IPS-18c (cell line): ENCODE measurements around the gene KAZN.
A peak's percentile ranks its signal among the peaks of the same experiment; 100 is the strongest.

Source experiments
- H3K4me3 ChIP-seq: 2 replicates; pipeline ENCODE4 v1.7.0; 2013; ENCODE audit warnings: low read depth, mild to moderate bottlenecking, low read length, moderate library complexity; ENCODE audit not compliant: insufficient read depth
- H3K9me3 ChIP-seq: one replicate; pipeline ENCODE4 v1.6.1; 2013; ENCODE audit warnings: mild to moderate bottlenecking, low read length, moderate library complexity; ENCODE audit not compliant: control insufficient read depth, insufficient read depth

The KAZN gene

GRCh38 chr1:15139654-15140350 lies 541.3 kb downstream of the KAZN start:
- no peak overlapping the region for H3K4me3 ChIP-seq
- H3K9me3 ChIP-seq: peaks cover 3% of the 10 kb centered on the region

GRCh38 chr1:15141935-15142539 lies 543.6 kb downstream of the KAZN start:
- H3K9me3 ChIP-seq: peaks cover 3% of the 10 kb centered on the region
- H3K4me3 ChIP-seq: no peak overlapping the region

- Histone ChIP-seq H3K4me3 (no peak overlapping the region), H3K9me3 (peaks cover 3% of the 10 kb centered on the region)
Measured at GRCh38 chr1:15145327-15145726, 546.8 kb downstream of the KAZN start.

GRCh38 chr1:15146142-15146680 lies 547.7 kb downstream of the KAZN start:
- H3K9me3 ChIP-seq: peaks cover 3% of the 10 kb centered on the region

GRCh38 chr1:15146971-15147376 lies 548.5 kb downstream of the KAZN start:
- Histone ChIP-seq H3K9me3 (peaks cover 3% of the 10 kb centered on the region), H3K4me3 (no peak overlapping the region)

More at GRCh38 chr1:15146142-15146680, 547.7 kb downstream of the KAZN start:
- H3K4me3 ChIP-seq: no peak overlapping the region

- Histone ChIP-seq H3K9me3 (no peaks in the 10 kb centered on the region), H3K4me3 (no peak overlapping the region)
Measured at GRCh38 chr1:15148004-15148403, 549.5 kb downstream of the KAZN start.

- Histone ChIP-seq H3K4me3 (no peak overlapping the region), H3K9me3 (no peaks in the 10 kb centered on the region)
Measured at GRCh38 chr1:15148475-15148874, 550.0 kb downstream of the KAZN start.

GRCh38 chr1:15148941-15149340 lies 550.5 kb downstream of the KAZN start:
- no peaks in the 10 kb centered on the region for H3K9me3 ChIP-seq
- H3K4me3 ChIP-seq: no peak overlapping the region

- Histone ChIP-seq H3K9me3 (no peaks in the 10 kb centered on the region), H3K4me3 (no peak overlapping the region)
Measured at GRCh38 chr1:15150376-15150775, 551.9 kb downstream of the KAZN start.

- Histone ChIP-seq H3K4me3 (no peak overlapping the region), H3K9me3 (no peaks in the 10 kb centered on the region)
Measured at GRCh38 chr1:15151377-15151806, 552.9 kb downstream of the KAZN start.

GRCh38 chr1:15151871-15152270 lies 553.4 kb downstream of the KAZN start:
- peak overlapping the region; percentile 92; the same call in 1 of the 2 replicates for H3K4me3 ChIP-seq
- no peaks in the 10 kb centered on the region for H3K9me3 ChIP-seq

- Histone ChIP-seq H3K9me3 (no peaks in the 10 kb centered on the region), H3K4me3 (peak overlapping the region; percentile 92)
Measured at GRCh38 chr1:15152318-15153183, 554.1 kb downstream of the KAZN start.

- no peaks in the 10 kb centered on the region for H3K9me3 ChIP-seq
- H3K4me3 ChIP-seq: peak within 1 kb of the TSS; percentile 92
Measured at GRCh38 chr1:15153184-15153841, 554.8 kb downstream of the KAZN start, which contains the start of gene TMEM51. TMEM51 (plus strand) TSS chr1:15153747; CDS start chr1:15215088, 61,341 bp downstream.

- H3K9me3 ChIP-seq: no peaks in the 10 kb centered on the region
- peak overlapping the region; percentile 92 for H3K4me3 ChIP-seq
Measured at GRCh38 chr1:15153842-15154479, 555.5 kb downstream of the KAZN start.

- Histone ChIP-seq H3K9me3 (no peaks in the 10 kb centered on the region), H3K4me3 (peak overlapping the region; percentile 92)
Measured at GRCh38 chr1:15154480-15155036, 556.1 kb downstream of the KAZN start.

GRCh38 chr1:15155191-15155590 lies 556.7 kb downstream of the KAZN start:
- Histone ChIP-seq H3K9me3 (no peaks in the 10 kb centered on the region), H3K4me3 (no peak overlapping the region; the same call in 1 of the 2 replicates)
